ENCODE measurements around the gene SELENBP1.

Gene SELENBP1

GRCh38 chr1:151344291-151344690 is 28.2 kb downstream of the SELENBP1 start:
- DNase-seq (ENCODE audit: low read depth in 2 of 2): no peak

GRCh38 chr1:151343587-151343986 is 28.9 kb downstream of the SELENBP1 start:
- DNase-seq (ENCODE audit: low read depth in 2 of 2): no peak

- DNase-seq (ENCODE audit: low read depth in 2 of 2): no peak
These were observed 29.9 kb downstream of the SELENBP1 start for GRCh38 chr1:151342569-151342968.

- no peak for DNase-seq (ENCODE audit: low read depth in 2 of 2)
These were observed 30.5 kb downstream of the SELENBP1 start for GRCh38 chr1:151342021-151342420.

GRCh38 chr1:151340870-151341754 is 31.4 kb downstream of the SELENBP1 start:
- DNase-seq (ENCODE audit: low read depth in 2 of 2): peak; percentile 18 to 22

- no peak for DNase-seq (ENCODE audit: low read depth in 2 of 2)
These were observed 35.9 kb downstream of the SELENBP1 start for GRCh38 chr1:151336556-151336955.

GRCh38 chr1:151334822-151335221 is 37.7 kb downstream of the SELENBP1 start:
- no peak for DNase-seq (ENCODE audit: low read depth in 2 of 2)

GRCh38 chr1:151327903-151328674 is 44.4 kb downstream of the SELENBP1 start:
- DNase-seq (ENCODE audit: low read depth in 2 of 2): no peak

- peak; percentile 64 to 71 for DNase-seq (ENCODE audit: low read depth in 2 of 2)
These were observed 45.1 kb downstream of the SELENBP1 start, which contains the start of gene PI4KB for GRCh38 chr1:151327223-151327902. PI4KB (minus strand) TSS chr1:151327416; CDS start chr1:151316481, 10,935 bp downstream.

- peak in 1 of 2 donors; percentile 21 for DNase-seq (ENCODE audit: low read depth in 2 of 2)
These were observed 45.8 kb downstream of the SELENBP1 start for GRCh38 chr1:151326619-151327222.

GRCh38 chr1:151325646-151326429 is 46.7 kb downstream of the SELENBP1 start:
- DNase-seq (ENCODE audit: low read depth in 2 of 2): no peak

GRCh38 chr1:151325231-151325630 is 47.3 kb downstream of the SELENBP1 start:
- DNase-seq (ENCODE audit: low read depth in 2 of 2): no peak

- DNase-seq (ENCODE audit: low read depth in 2 of 2): no peak
These were observed 48.0 kb downstream of the SELENBP1 start for GRCh38 chr1:151324390-151324930.

- DNase-seq (ENCODE audit: low read depth in 2 of 2): no peak
These were observed 53.5 kb downstream of the SELENBP1 start for GRCh38 chr1:151318975-151319374.

- no peak for DNase-seq (ENCODE audit: low read depth in 2 of 2)
These were observed 56.8 kb downstream of the SELENBP1 start for GRCh38 chr1:151315565-151316235.
